Amniotic epithelial cell (primary cell): ENCODE data around the gene ERMARD.

ENCODE experiments used
- DNase-seq: peaks from one replicate; pipeline ENCODE4 v3.0.0-alpha.2; 2010; ENCODE audit warnings: low read depth

ERMARD gene

GRCh38 chr6:169783971-169784820, 32.8 kb downstream of the ERMARD start:
- DNase-seq = peak; percentile 58

GRCh38 chr6:169784821-169785340, 33.5 kb downstream of the ERMARD start:
- DNase-seq = no peak

GRCh38 chr6:169785566-169785965, 34.1 kb downstream of the ERMARD start:
- no peak for DNase-seq

- DNase-seq = no peak
Observed at GRCh38 chr6:169786349-169786748, 34.9 kb downstream of the ERMARD start.

GRCh38 chr6:169787797-169788196, 36.4 kb downstream of the ERMARD start:
- no peak for DNase-seq

- DNase-seq = no peak
Observed at GRCh38 chr6:169788809-169789145, 37.4 kb downstream of the ERMARD start.

GRCh38 chr6:169789146-169789943, 37.9 kb downstream of the ERMARD start:
- DNase-seq = no peak

- DNase-seq = peak; percentile 61
Observed at GRCh38 chr6:169789944-169790927, 38.8 kb downstream of the ERMARD start.

GRCh38 chr6:169791721-169792131, 40.3 kb downstream of the ERMARD start:
- no peak for DNase-seq

- DNase-seq = no peak
Observed at GRCh38 chr6:169792306-169793015, 41.0 kb downstream of the ERMARD start.

GRCh38 chr6:169793408-169793807, 42.0 kb downstream of the ERMARD start:
- no peak for DNase-seq

GRCh38 chr6:169794317-169795055, 43.1 kb downstream of the ERMARD start:
- DNase-seq = no peak

- no peak for DNase-seq
Observed at GRCh38 chr6:169795196-169795595, 43.8 kb downstream of the ERMARD start.

GRCh38 chr6:169798764-169799473, 47.5 kb downstream of the ERMARD start:
- no peak for DNase-seq

- DNase-seq = no peak
Observed at GRCh38 chr6:169799474-169799926, 48.1 kb downstream of the ERMARD start.

GRCh38 chr6:169800116-169800667, 48.8 kb downstream of the ERMARD start:
- DNase-seq = peak; percentile 24

GRCh38 chr6:169800668-169801395, 49.4 kb downstream of the ERMARD start:
- peak; percentile 58 for DNase-seq

GRCh38 chr6:169801396-169802160, 50.2 kb downstream of the ERMARD start:
- no peak for DNase-seq
